ENCODE data around the gene RAC2. TPM values are rescaled to one million over a fixed set of nuclear protein-coding genes. Genes with fewer than 3 reads are reported as not detected.
A peak's percentile ranks its signal among the peaks of the same experiment; 100 is the strongest.
"Not testable (repeated sequence)": the region's sequence is repeated elsewhere in the genome, so short reads cannot be mapped to it uniquely, and the experiment has no call there.

RAC2 gene
- total RNA-seq, 2 experiments from 2014 or later, result 728 to 759 TPM

GRCh38 chr22:37239336-37240239, 4.5 kb downstream of the RAC2 start:
- H3K27ac Mint-ChIP-seq, result peak overlapping the region; percentile 99
- no peaks in the 10 kb centered on the region for H3K27me3 Mint-ChIP-seq (ENCODE audit: low read depth)
- CTCF ChIA-PET, result interaction anchor here (0.8 to 17.7 kb wide), 5 partner anchors 10 to 40 kb away, joined by 3 to 220 read pairs (median 4); no protein-coding TSS in a partner anchor
- intact Hi-C loops (cut with micrococcal nuclease), result loop anchor here (5.0 to 10.0 kb wide), 4 partner anchors 162 to 875 kb away; partner anchors contain the start of genes IFT27 and LGALS1
- peak; percentile 6 for DNase-seq
- peak overlapping the region; percentile 99 for H3K4me3 Mint-ChIP-seq
- H3K36me3 Mint-ChIP-seq (ENCODE audit: low read depth), result peaks cover 89% of the 10 kb centered on the region
- no peaks in the 10 kb centered on the region for H3K9me3 Mint-ChIP-seq
- peaks cover 78% of the 10 kb centered on the region for H3K4me1 Mint-ChIP-seq (ENCODE audit: low read depth)

DNA sequence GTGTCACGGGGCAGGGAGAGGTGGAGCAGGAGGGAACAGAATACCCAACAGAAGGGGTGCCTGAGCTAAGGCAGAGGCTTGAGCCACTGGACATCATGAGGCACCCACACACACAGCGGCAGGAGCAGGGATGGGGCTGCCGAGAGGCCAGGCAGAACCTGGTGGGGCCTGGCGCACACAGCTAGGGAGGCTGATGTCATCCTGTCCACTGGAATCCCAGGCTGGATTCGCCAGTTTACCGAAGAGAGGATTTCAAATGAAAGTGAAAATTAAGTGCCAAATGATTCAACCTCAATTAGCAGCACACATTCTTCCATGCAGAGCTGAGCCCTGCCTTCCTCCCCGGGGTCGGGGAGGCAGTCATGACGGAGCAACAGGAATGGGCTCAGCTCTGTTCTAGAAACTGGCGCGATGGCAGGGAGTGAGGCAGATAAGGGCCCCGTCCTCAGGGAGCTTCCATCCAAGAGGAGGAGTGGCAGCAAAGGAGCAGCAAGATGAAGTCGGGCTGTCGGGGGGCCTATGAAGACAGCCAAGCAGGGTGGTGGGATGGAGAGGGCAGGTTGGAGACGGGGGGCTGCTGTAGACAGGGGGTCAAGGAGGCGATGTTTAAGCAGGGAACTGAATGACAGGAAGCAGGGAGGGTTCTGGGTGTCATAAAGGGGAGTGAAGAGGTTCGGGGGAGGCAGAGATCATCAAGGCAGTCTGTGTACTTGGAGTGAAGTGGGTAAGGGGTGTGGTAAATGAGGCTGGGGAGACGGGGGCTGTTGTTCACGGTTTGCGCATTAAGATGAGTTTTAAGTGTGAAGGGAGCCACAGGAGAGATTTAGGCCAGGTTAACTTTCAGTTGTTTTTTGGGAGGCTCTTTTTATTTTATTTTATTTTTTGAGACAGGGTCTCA, 6.4 kb downstream of the RAC2 start:
- Mint-ChIP-seq H3K4me1 (ENCODE audit: low read depth) (peaks cover 90% of the 10 kb centered on the region), H3K27ac (peak overlapping the region; percentile 99), H3K27me3 (ENCODE audit: low read depth) (no peaks in the 10 kb centered on the region), H3K36me3 (ENCODE audit: low read depth) (peaks cover 93% of the 10 kb centered on the region), H3K9me3 (no peaks in the 10 kb centered on the region), H3K4me3 (peak overlapping the region; percentile 80)
- CTCF ChIA-PET, result interaction anchor here (0.6 to 17.7 kb wide), 6 partner anchors 8 to 707 kb away, joined by 3 to 220 read pairs (median 6); no protein-coding TSS in a partner anchor
- intact Hi-C loops (cut with micrococcal nuclease), result loop anchor here (1.0 to 10.0 kb wide), 6 partner anchors 7 to 873 kb away; partner anchors contain the start of genes IFT27 and LGALS1
- peak; percentile 33 for DNase-seq

DNA sequence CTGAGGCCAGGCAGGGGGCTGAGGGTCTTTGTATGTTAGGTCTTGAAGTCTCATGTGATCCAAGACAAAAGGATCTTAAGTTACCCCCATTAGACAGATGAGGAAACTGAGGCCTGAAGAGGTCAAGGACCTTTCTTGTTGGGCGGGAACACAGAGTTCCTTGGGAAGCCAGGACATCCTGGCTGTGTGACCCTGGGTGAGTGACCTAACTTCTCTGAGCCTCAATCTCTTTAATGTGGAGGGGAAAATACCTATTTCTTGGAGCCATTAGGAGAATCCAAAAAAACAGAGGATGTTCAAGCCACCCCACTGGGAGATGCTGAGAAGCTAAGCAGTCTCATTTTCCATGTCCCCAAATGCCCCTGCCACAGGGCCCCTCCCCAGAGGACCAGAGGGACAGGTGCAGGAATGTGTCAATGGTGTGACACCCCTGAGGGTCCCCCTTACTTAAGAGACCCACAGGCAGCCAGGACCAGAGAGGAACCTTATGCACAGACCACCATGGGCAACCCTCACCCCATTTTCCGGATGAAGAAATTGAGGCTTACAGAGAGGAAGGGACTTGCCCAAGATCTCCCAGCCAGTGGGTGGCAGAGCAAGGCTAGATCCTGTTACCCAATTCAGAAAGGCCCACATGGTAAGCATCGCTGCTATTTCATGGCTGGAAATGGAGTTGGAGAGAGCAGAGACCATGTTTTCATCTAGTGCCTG, 8.0 kb downstream of the RAC2 start:
- peaks cover 93% of the 10 kb centered on the region for H3K36me3 Mint-ChIP-seq (ENCODE audit: low read depth)
- H3K4me1 Mint-ChIP-seq (ENCODE audit: low read depth), result peaks cover 99% of the 10 kb centered on the region
- peak overlapping the region; percentile 99 for H3K27ac Mint-ChIP-seq
- intact Hi-C loops (cut with micrococcal nuclease), result loop anchor here (10.0 kb wide), 3 partner anchors 439 to 871 kb away; partner anchors contain the start of genes IFT27 and LGALS1
- no peaks in the 10 kb centered on the region for H3K9me3 Mint-ChIP-seq
- H3K4me3 Mint-ChIP-seq, result peak overlapping the region; percentile 80
- DNase-seq, result peak; percentile 35
- H3K27me3 Mint-ChIP-seq (ENCODE audit: low read depth), result no peaks in the 10 kb centered on the region
- CTCF ChIA-PET, result interaction anchor here (17.7 kb wide), 1 partner anchor 24 kb away, joined by 220 read pairs; no protein-coding TSS in a partner anchor

GRCh38 chr22:37234736-37235711, 9.0 kb downstream of the RAC2 start:
- peaks cover 89% of the 10 kb centered on the region for H3K36me3 Mint-ChIP-seq (ENCODE audit: low read depth)

DNA sequence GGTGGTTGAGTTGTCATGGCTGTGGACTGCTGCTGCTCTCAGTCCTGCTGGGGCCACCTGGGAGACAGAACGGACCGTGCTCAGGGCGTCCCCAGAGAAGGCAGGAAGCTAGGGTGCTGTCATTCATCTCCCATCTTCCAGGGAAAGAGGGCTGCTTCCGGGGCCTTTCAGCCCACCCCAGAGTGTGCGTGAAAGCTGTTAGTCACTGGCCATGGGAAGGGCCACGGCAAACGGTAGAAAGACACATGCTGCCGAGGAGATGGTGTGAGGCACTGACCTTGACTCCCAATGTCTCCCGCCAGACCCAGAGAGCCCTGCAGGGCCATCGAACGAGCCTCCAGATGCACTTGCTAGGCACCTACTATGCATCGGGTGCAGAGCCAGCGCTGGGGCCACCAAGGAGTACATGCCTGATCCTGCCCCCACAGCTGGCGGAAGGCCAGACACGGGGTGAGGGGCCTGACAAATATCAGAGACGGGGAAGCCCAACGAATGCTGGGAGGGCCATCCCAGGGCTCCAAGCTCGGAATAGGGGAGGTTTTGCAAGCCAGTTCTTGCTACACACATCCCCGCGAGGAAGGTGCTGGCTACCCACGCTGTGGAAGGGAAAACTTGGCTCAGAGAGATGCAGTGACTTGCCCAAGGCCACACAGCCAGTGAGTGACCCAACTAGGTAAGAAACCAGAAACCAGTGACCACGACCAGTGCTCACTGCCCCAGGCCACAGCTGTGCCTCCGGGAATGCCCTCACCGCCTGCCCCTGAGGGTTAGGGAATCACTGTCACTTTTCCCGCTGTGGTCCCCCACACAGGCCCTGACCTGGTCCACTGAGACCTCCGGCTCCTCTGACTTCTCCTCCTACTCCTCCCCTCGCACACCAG, 10.1 kb downstream of the RAC2 start:
- CTCF ChIA-PET, result interaction anchor here (1.0 to 1.2 kb wide), 2 partner anchors 9 to 27 kb away, joined by 3 to 7 read pairs; no protein-coding TSS in a partner anchor
- intact Hi-C loops (cut with micrococcal nuclease), result loop anchor here (5.0 to 10.0 kb wide), 4 partner anchors 87 to 869 kb away; partner anchors contain the start of genes IFT27, IL2RB and LGALS1
- no peaks in the 10 kb centered on the region for H3K27me3 Mint-ChIP-seq (ENCODE audit: low read depth)
- peak overlapping the region; percentile 99 for H3K27ac Mint-ChIP-seq
- DNase-seq, result peak; percentile 20
- peaks cover 91% of the 10 kb centered on the region for H3K36me3 Mint-ChIP-seq (ENCODE audit: low read depth)
- H3K9me3 Mint-ChIP-seq, result no peaks in the 10 kb centered on the region
- no peak overlapping the region for H3K4me3 Mint-ChIP-seq
- peaks cover 98% of the 10 kb centered on the region for H3K4me1 Mint-ChIP-seq (ENCODE audit: low read depth)

More at GRCh38 chr22:37234736-37235711, 9.0 kb downstream of the RAC2 start:
- Mint-ChIP-seq H3K4me1 (ENCODE audit: low read depth) (peaks cover 98% of the 10 kb centered on the region), H3K27ac (peak overlapping the region; percentile 99), H3K9me3 (no peaks in the 10 kb centered on the region), H3K4me3 (peak overlapping the region; percentile 40), H3K27me3 (ENCODE audit: low read depth) (no peaks in the 10 kb centered on the region)
- peak; percentile 5 for DNase-seq
- intact Hi-C loops (cut with micrococcal nuclease), result loop anchor here (5.0 to 10.0 kb wide), 4 partner anchors 88 to 870 kb away; partner anchors contain the start of genes IFT27, IL2RB and LGALS1
- CTCF ChIA-PET, result interaction anchor here (1.0 to 1.2 kb wide), 2 partner anchors 10 to 26 kb away, joined by 3 to 7 read pairs; no protein-coding TSS in a partner anchor

GRCh38 chr22:37233371-37233750, 10.7 kb downstream of the RAC2 start:
- Mint-ChIP-seq H3K4me1 (ENCODE audit: low read depth) (peaks cover 98% of the 10 kb centered on the region), H3K27ac (peak overlapping the region; percentile 99), H3K36me3 (ENCODE audit: low read depth) (peaks cover 92% of the 10 kb centered on the region), H3K4me3 (peak overlapping the region; percentile 28)
- intact Hi-C loops (cut with micrococcal nuclease), result loop anchor here (5.0 to 10.0 kb wide), 4 partner anchors 86 to 869 kb away; partner anchors contain the start of genes IFT27, IL2RB and LGALS1
- CTCF ChIA-PET; DNase-seq; H3K27me3 Mint-ChIP-seq (ENCODE audit: low read depth); H3K9me3 Mint-ChIP-seq: not testable (repeated sequence)

- Mint-ChIP-seq H3K36me3 (ENCODE audit: low read depth) (peaks cover 90% of the 10 kb centered on the region), H3K4me1 (ENCODE audit: low read depth) (peaks cover 97% of the 10 kb centered on the region), H3K9me3 (no peaks in the 10 kb centered on the region), H3K27me3 (ENCODE audit: low read depth) (no peaks in the 10 kb centered on the region), H3K27ac (peak overlapping the region; percentile 98), H3K4me3 (peak overlapping the region; percentile 61)
- intact Hi-C loops (cut with micrococcal nuclease), result loop anchor here (5.0 to 10.0 kb wide), 4 partner anchors 85 to 868 kb away; partner anchors contain the start of genes IFT27, IL2RB and LGALS1
- CTCF ChIA-PET, result interaction anchor here (5.3 kb wide), 1 partner anchor 28 kb away, joined by 33 read pairs; no protein-coding TSS in a partner anchor
- peak; percentile 35 for DNase-seq
These were observed 11.7 kb downstream of the RAC2 start for GRCh38 chr22:37232140-37232998.

DNA sequence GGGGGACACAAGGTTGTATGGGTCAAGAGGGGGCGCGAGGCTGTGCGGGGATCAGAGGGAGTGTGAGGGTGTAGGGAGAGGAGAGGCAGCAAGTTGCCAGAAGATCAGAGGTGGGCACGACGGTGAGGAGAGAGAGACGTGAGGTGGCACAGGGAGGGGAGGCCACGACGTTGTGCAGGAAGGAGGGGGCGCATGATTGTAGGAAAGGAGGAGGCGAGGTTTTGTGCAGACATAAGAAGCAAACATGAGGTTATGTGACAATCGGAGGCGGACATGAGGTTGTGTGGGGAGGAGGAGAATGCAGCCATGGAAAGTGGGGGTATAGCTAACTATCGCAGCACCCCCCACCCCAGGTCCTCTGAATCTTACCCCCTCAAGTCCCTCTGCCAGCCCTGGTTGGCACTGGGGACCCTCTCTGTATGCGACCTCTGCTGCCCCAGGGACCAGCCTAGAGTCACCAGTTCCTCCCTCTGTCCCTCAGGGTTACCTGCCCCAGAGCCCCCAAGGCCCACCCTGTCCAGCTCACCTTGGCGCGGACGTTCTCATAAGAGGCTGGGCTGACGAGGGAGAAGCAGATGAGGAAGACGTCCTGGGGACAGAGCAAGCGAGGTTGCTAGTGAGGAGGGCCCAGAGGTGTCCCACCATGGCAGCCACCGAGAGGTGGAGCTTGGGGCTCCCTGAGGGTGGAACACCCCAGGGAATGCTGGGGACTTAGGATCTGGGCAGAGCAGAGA, 12.5 kb downstream of the RAC2 start:
- intact Hi-C loops (cut with micrococcal nuclease), result loop anchor here (2.0 to 10.0 kb wide), 5 partner anchors 69 to 867 kb away; partner anchors contain the start of genes IFT27, IL2RB and LGALS1
- H3K9me3 Mint-ChIP-seq, result no peaks in the 10 kb centered on the region
- CTCF ChIA-PET, result interaction anchor here (0.5 to 5.3 kb wide), 3 partner anchors 12 to 31 kb away, joined by 6 to 33 read pairs (median 30); partner anchors contain the start of gene RAC2
- H3K27me3 Mint-ChIP-seq (ENCODE audit: low read depth), result no peaks in the 10 kb centered on the region
- H3K27ac Mint-ChIP-seq, result peak overlapping the region; percentile 98
- peak overlapping the region; percentile 61 for H3K4me3 Mint-ChIP-seq
- H3K4me1 Mint-ChIP-seq (ENCODE audit: low read depth), result peaks cover 90% of the 10 kb centered on the region
- H3K36me3 Mint-ChIP-seq (ENCODE audit: low read depth), result peaks cover 84% of the 10 kb centered on the region
- DNase-seq, result peak; percentile 70

All from activated naive CD4-positive, alpha-beta T cell treated with anti-CD3 and anti-CD28 coated beads for 36 hours (primary cell).